Uterus (tissue), 2 donors: ENCODE results near the gene TRIM50.
"Not testable (repeated sequence)": the region's sequence is repeated elsewhere in the genome, so short reads cannot be mapped to it uniquely, and the experiment has no call there.

Experiments used
- CTCF ChIP-seq, 4 experiments: fragments of 200-600 bp in 2 of 4; fragments of 450-650 bp in 2 of 4; sonication (generic) in 2 of 4; IDR thresholded peaks; one replicate each; pipeline ENCODE4 v1.5.1; 2016 to 2019; ENCODE audit warnings: antibody characterized with exemption in 4 of 4, mild to moderate bottlenecking in 2 of 4, moderate library complexity in 1 of 4
- POLR2A ChIP-seq, 2 donors: fragments of 450-650 bp; IDR thresholded peaks; one replicate each; pipeline ENCODE4 v1.6.1; 2016; ENCODE audit warnings: antibody characterized with exemption in 2 of 2, mild to moderate bottlenecking in 1 of 2, moderate library complexity in 1 of 2

DNA sequence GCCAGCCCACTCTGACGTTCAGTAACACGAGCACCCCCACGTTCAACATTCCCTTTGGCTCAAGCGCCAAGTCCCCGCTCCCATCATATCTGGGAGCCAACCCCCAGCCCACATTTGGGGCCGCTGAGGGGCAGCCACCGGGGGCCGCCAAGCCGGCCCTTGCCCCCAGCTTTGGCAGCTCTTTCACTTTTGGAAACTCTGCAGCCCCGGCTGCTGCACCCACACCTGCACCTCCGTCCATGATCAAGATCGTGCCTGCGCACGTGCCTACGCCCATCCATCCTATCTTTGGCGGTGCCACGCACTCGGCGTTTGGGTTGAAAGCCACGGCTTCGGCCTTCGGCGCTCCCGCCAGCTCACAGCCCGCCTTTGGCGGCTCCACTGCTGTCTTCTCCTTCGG is 30.2 kb downstream of the TRIM50 start:
- TF ChIP-seq CTCF, POLR2A (IDR thresholded peaks at IDR 0.05): not testable (repeated sequence)
